PC-9 (cell line): ENCODE data around the gene GTF2A2. TPM values are rescaled to one million over a fixed set of nuclear protein-coding genes. Genes with fewer than 3 reads are reported as not detected.

ENCODE experiments used
- BruUV-seq: library from RNA; stranded (reverse); fragments of 400-500 nt; replicated peaks from 2 replicates; lab custom pipeline; 2021; lab: Mats Ljungman, UMichigan
- CTCF ChIA-PET: fragments of 300-600 bp; sonication (Branson Sonifier 250); formaldehyde crosslinking; loops from one replicate; lab custom pipeline; 2022; ENCODE audit warnings: antibody characterized with exemption; lab: Charles Lee
- POLR2A ChIA-PET: fragments of 300-600 bp; sonication (Branson Sonifier 250); formaldehyde crosslinking; loops from one replicate; lab custom pipeline; 2022; ENCODE audit warnings: antibody characterized with exemption; ENCODE audit not compliant: unreplicated experiment; lab: Charles Lee
- DNase-seq, 2 experiments: peaks; one replicate each; pipeline versions ENCODE4 v3.0.0 to v3.0.0-alpha.2; 2015 to 2022; ENCODE audit warnings: mixed read lengths in 1 of 2
- H2AFZ ChIP-seq: fragments of 200-600 bp; sonication (generic); 2 replicates; pipeline ENCODE4 v1.8.1; 2017; ENCODE audit warnings: antibody characterized with exemption
- H3F3A ChIP-seq: fragments of 200-600 bp; sonication (generic); 2 replicates; pipeline ENCODE4 v1.8.1; 2017; ENCODE audit warnings: antibody characterized with exemption, mild to moderate bottlenecking, low read depth; ENCODE audit not compliant: insufficient read depth
- H3K27ac ChIP-seq: fragments of 200-600 bp; sonication (generic); 2 replicates; pipeline ENCODE4 v1.6.1; 2016; ENCODE audit warnings: mixed run types
- H3K27me3 ChIP-seq: fragments of 200-600 bp; sonication (generic); 2 replicates; pipeline ENCODE4 v1.6.1; 2016; ENCODE audit warnings: low read depth, mixed run types; ENCODE audit not compliant: insufficient read depth
- H3K36me3 ChIP-seq: fragments of 200-600 bp; sonication (generic); 2 replicates; pipeline ENCODE4 v1.6.1; 2016; ENCODE audit warnings: low read depth, mixed run types
- H3K4me1 ChIP-seq: fragments of 200-600 bp; sonication (generic); replicated peaks from 2 replicates; pipeline ENCODE4 v1.6.1; 2016; ENCODE audit warnings: mixed run types; ENCODE audit not compliant: insufficient read depth
- H3K4me2 ChIP-seq: fragments of 200-600 bp; sonication (generic); 2 replicates; pipeline ENCODE4 v1.6.1; 2017; ENCODE audit warnings: mixed run types
- H3K4me3 ChIP-seq: fragments of 200-600 bp; sonication (generic); 2 replicates; pipeline ENCODE4 v1.6.1; 2016; ENCODE audit warnings: mixed run types
- H3K79me2 ChIP-seq: fragments of 200-600 bp; sonication (generic); 2 replicates; pipeline ENCODE4 v1.6.1; 2017; ENCODE audit warnings: low read depth, mixed run types
- H3K9me2 ChIP-seq: fragments of 200-600 bp; sonication (generic); 2 replicates; pipeline ENCODE4 v1.8.1; 2017; ENCODE audit warnings: mild to moderate bottlenecking; ENCODE audit not compliant: insufficient read depth
- H3K9me3 ChIP-seq: fragments of 200-600 bp; sonication (generic); 2 replicates; pipeline ENCODE4 v1.8.1; 2016; ENCODE audit warnings: low read depth; ENCODE audit not compliant: insufficient read depth
- H4K20me1 ChIP-seq: fragments of 200-600 bp; sonication (generic); 2 replicates; pipeline ENCODE4 v1.8.1; 2017; ENCODE audit not compliant: insufficient read depth
- EZH2 ChIP-seq: fragments of 200-600 bp; sonication (generic); IDR thresholded peaks from 2 replicates; pipeline ENCODE4 v1.8.0; 2017; ENCODE audit warnings: antibody characterized with exemption, low read depth
- intact Hi-C: fragments of 100-400 bp; cut with micrococcal nuclease; formaldehyde crosslinking; loops from one replicate; pipeline ENCODE4 v1.10.0; 2022; ENCODE audit not compliant: unreplicated experiment
- total RNA-seq: library from RNA; stranded (reverse); gene quantifications from 2 replicates; pipeline ENCODE4 v1.2.3, GENCODE V29; 2021
- TF ChIP-seq, protein P1 (sequence below): fragments of 200-600 bp; sonication (generic); conservative IDR thresholded peaks from 2 replicates; pipeline ENCODE4 v1.6.1; 2017; ENCODE audit warnings: mixed run types, antibody characterized with exemption, mild to moderate bottlenecking, moderate library complexity

The GTF2A2 gene
- total RNA-seq, 1 experiment from 2014 or later, result 111 TPM

- no peaks in the 10 kb centered on the region for H3K27me3 ChIP-seq
- no peak for DNase-seq
- no peak overlapping the region for H3K4me3 ChIP-seq
- no TSS peak for BruUV-seq
- no peak for TF ChIP-seq EZH2
- TF ChIP-seq, protein P1, sequence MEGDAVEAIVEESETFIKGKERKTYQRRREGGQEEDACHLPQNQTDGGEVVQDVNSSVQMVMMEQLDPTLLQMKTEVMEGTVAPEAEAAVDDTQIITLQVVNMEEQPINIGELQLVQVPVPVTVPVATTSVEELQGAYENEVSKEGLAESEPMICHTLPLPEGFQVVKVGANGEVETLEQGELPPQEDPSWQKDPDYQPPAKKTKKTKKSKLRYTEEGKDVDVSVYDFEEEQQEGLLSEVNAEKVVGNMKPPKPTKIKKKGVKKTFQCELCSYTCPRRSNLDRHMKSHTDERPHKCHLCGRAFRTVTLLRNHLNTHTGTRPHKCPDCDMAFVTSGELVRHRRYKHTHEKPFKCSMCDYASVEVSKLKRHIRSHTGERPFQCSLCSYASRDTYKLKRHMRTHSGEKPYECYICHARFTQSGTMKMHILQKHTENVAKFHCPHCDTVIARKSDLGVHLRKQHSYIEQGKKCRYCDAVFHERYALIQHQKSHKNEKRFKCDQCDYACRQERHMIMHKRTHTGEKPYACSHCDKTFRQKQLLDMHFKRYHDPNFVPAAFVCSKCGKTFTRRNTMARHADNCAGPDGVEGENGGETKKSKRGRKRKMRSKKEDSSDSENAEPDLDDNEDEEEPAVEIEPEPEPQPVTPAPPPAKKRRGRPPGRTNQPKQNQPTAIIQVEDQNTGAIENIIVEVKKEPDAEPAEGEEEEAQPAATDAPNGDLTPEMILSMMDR, result no peak
- H3K9me3 ChIP-seq, result no peaks in the 10 kb centered on the region
- H3K79me2 ChIP-seq, result no peaks in the 10 kb centered on the region
- H3K4me2 ChIP-seq, result no peak overlapping the region
- intact Hi-C loops, result no loop called here
- H3K4me1 ChIP-seq, result peaks cover 5% of the 10 kb centered on the region; the same call in 1 of the 2 replicates
- no peak overlapping the region for H2AFZ ChIP-seq
- no peaks in the 10 kb centered on the region for H3K36me3 ChIP-seq
- H3F3A ChIP-seq, result no peaks in the 10 kb centered on the region
- POLR2A ChIA-PET, result no interaction called here
- no peak overlapping the region for H3K27ac ChIP-seq
- H4K20me1 ChIP-seq, result no peaks in the 10 kb centered on the region
- CTCF ChIA-PET, result no interaction called here
- H3K9me2 ChIP-seq, result no peaks in the 10 kb centered on the region
These were observed 39.0 kb upstream of the GTF2A2 start for GRCh38 chr15:59696332-59696731.

DNA sequence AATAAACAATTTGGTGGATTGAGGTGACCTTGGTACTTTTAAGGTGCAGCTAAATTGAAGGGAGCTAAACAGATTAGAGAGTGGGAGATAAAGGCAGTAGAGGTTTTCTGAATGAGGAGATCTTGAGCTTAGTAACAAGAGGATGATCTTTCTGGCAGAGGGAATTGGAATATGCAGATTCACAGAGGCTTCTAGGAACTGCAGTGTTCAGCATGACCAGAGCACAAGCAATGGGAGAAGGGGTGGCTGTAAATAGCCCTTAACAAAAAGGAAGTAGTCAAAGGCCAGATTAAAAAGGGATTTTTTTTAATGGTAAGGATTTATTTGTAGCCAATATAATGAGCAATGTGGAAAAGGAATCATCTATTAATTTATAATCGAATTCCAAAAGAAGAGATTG lies 37.5 kb upstream of the GTF2A2 start:
- intact Hi-C loops, result no loop called here
- no peaks in the 10 kb centered on the region for H3K79me2 ChIP-seq
- no peaks in the 10 kb centered on the region for H3K27me3 ChIP-seq
- H3K9me2 ChIP-seq, result no peaks in the 10 kb centered on the region
- H2AFZ ChIP-seq, result no peak overlapping the region
- H3K9me3 ChIP-seq, result no peaks in the 10 kb centered on the region
- no peak overlapping the region for H3K27ac ChIP-seq
- H3F3A ChIP-seq, result 0 out of 2 replicates have a peak, but pooled peaks cover 5% of the 10 kb centered on the region
- peaks cover 5% of the 10 kb centered on the region for H3K4me1 ChIP-seq
- no peaks in the 10 kb centered on the region for H3K36me3 ChIP-seq
- BruUV-seq, result no TSS peak
- H4K20me1 ChIP-seq, result no peaks in the 10 kb centered on the region
- H3K4me2 ChIP-seq, result no peak overlapping the region
- TF ChIP-seq, protein P1, result no peak
- no peak for TF ChIP-seq EZH2
- POLR2A ChIA-PET, result no interaction called here
- H3K4me3 ChIP-seq, result no peak overlapping the region
- no peak for DNase-seq
- CTCF ChIA-PET, result no interaction called here

GRCh38 chr15:59691194-59691805 lies 34.0 kb upstream of the GTF2A2 start:
- H3K9me3 ChIP-seq, result no peaks in the 10 kb centered on the region
- no peak overlapping the region for H3K4me2 ChIP-seq
- H3K27ac ChIP-seq, result no peak overlapping the region
- H2AFZ ChIP-seq, result no peak overlapping the region
- CTCF ChIA-PET, result interaction anchor here (0.6 to 1.5 kb wide), 20 partner anchors 33 to 1121 kb away, joined by 3 to 9 read pairs (median 4); no protein-coding TSS in a partner anchor
- TF ChIP-seq, protein P1, result peak; percentile 69
- no peak for TF ChIP-seq EZH2
- H3K9me2 ChIP-seq, result no peaks in the 10 kb centered on the region
- H3K27me3 ChIP-seq, result no peaks in the 10 kb centered on the region
- peaks cover 17% of the 10 kb centered on the region for H4K20me1 ChIP-seq
- peaks cover 15% of the 10 kb centered on the region for H3K4me1 ChIP-seq
- H3F3A ChIP-seq, result 0 out of 2 replicates have a peak, but pooled peaks cover 5% of the 10 kb centered on the region
- H3K79me2 ChIP-seq, result peaks cover 28% of the 10 kb centered on the region
- H3K4me3 ChIP-seq, result no peak overlapping the region
- DNase-seq, result peak; percentile 27 to 45
- POLR2A ChIA-PET, result interaction anchor here (0.6 to 0.7 kb wide), 7 partner anchors 302 to 830 kb away, joined by 3 to 12 read pairs (median 6); no protein-coding TSS in a partner anchor
- no peaks in the 10 kb centered on the region for H3K36me3 ChIP-seq
- BruUV-seq, result no TSS peak
- intact Hi-C loops, result loop anchor here (1.0 to 2.0 kb wide), 4 partner anchors 136 to 1241 kb away; no protein-coding TSS in a partner anchor
